HG03571 (cell line): Measurements from ENCODE around the gene KIF26B.

Experiments
- ATAC-seq: cut with Tn5 transposase; IDR thresholded peaks from one replicate; pipeline ENCODE4 v1.9.1; 2021; ENCODE audit not compliant: unreplicated experiment

KIF26B gene

GRCh38 chr1:245582026-245582425 lies 427.2 kb downstream of the KIF26B start:
- ATAC-seq = no peak

GRCh38 chr1:245583081-245583480 lies 428.3 kb downstream of the KIF26B start:
- no peak for ATAC-seq

- no peak for ATAC-seq
Measured at GRCh38 chr1:245583575-245584330, 429.0 kb downstream of the KIF26B start.

- ATAC-seq = no peak
Measured at GRCh38 chr1:245585252-245585959, 430.6 kb downstream of the KIF26B start.

GRCh38 chr1:245587435-245588115 lies 432.8 kb downstream of the KIF26B start:
- ATAC-seq = no peak

GRCh38 chr1:245588116-245588639 lies 433.4 kb downstream of the KIF26B start:
- ATAC-seq = no peak

- ATAC-seq = no peak
Measured at GRCh38 chr1:245589316-245589715, 434.5 kb downstream of the KIF26B start.

- ATAC-seq = no peak
Measured at GRCh38 chr1:245589906-245590305, 435.1 kb downstream of the KIF26B start.

- no peak for ATAC-seq
Measured at GRCh38 chr1:245590726-245591125, 435.9 kb downstream of the KIF26B start.

GRCh38 chr1:245591346-245592188 lies 436.8 kb downstream of the KIF26B start:
- ATAC-seq = no peak

- no peak for ATAC-seq
Measured at GRCh38 chr1:245592189-245592460, 437.3 kb downstream of the KIF26B start.

GRCh38 chr1:245598524-245599305 lies 443.9 kb downstream of the KIF26B start:
- ATAC-seq = no peak

- no peak for ATAC-seq
Measured at GRCh38 chr1:245599371-245600174, 444.8 kb downstream of the KIF26B start.

- ATAC-seq = no peak
Measured at GRCh38 chr1:245600658-245601057, 445.9 kb downstream of the KIF26B start.

- ATAC-seq = no peak
Measured at GRCh38 chr1:245603311-245603865, 448.6 kb downstream of the KIF26B start.

GRCh38 chr1:245604979-245605378 lies 450.2 kb downstream of the KIF26B start:
- ATAC-seq = no peak

GRCh38 chr1:245605480-245606156 lies 450.8 kb downstream of the KIF26B start:
- no peak for ATAC-seq

GRCh38 chr1:245606157-245606725 lies 451.5 kb downstream of the KIF26B start:
- no peak for ATAC-seq
